GM19240 (cell line): Measurements from ENCODE around the gene BRD4.
A peak's percentile ranks its signal among the peaks of the same experiment; 100 is the strongest.
"Not testable (repeated sequence)": the region's sequence is repeated elsewhere in the genome, so short reads cannot be mapped to it uniquely, and the experiment has no call there.

Experiments used
- DNase-seq: peaks from one replicate; pipeline ENCODE4 v3.0.0; 2011; ENCODE audit warnings: low spot score; ENCODE audit not compliant: insufficient read length

The BRD4 gene

GRCh38 chr19:15332311-15332996 lies at the start of gene BRD4:
Gene BRD4, minus strand, starts transcription at chr19:15332539. Its CDS starts 59,440 bp downstream, at chr19:15273099.
- DNase-seq, result peak; percentile 78

GRCh38 chr19:15381864-15382263 lies 49.5 kb upstream of the BRD4 start:
- DNase-seq, result no peak

DNA sequence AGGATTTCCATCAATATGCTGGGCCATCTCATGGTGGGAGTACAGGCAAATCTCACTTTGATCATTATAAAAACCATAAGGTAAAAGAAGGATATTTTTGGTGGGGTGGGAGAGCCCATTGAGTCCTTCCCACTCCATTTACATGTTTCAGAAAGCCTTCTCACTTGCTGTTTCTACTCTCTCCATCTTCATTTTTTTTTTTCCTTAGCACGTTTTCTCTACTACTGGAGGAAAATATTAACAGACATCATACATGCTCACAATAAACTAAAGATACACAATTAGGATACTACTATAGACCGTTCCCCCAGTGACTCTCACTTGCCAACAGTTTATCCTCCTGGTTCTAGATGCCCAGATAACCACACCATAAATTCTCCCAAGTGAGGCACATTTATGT lies 49.1 kb upstream of the BRD4 start:
- DNase-seq, result no peak

- DNase-seq, result no peak
Observed at GRCh38 chr19:15379999-15380647, 47.8 kb upstream of the BRD4 start.

DNA sequence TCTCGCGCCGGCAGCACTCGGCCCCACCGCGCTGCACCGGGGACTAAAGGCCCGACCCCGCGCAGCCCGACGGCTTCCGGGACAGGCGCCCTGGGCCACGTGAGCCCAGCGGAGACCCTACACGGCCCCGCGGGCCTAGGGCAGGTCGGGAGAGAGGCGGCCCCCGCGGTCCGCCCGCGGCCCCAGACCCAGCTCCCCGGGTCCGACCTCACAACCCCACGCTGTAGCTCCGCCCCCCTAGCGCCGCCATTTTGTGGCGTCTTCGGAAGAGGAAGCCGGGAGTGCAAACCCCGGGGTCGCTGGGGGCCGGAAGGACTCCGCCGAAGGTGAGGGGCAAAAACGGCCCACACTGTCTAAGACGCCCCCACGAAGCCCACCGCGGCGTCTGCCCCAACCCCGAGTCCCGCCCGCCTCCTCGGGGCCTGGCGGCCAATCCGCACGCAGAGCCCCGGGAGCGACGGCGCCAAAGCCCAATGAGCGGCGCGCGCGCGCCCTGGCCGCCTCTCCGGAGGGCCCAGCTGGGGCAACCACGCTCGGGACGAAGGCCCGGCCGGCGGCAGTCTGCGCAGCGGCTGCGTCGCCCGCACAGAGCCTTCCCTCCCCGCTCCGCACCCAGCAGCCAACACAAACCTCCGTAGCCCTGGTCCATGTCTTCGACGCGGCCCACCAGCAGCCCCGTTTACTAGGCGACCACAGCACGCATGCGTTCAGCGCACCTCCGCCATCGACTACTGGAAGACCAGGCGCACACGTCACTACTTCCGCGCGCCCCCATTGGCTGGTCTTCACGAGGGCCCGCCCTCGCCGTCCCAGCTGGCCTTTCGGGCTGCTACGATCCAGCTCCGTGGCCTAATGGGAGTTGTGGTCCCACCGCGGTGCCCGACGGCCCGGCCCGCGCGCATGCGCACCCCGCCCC lies 47.0 kb upstream of the BRD4 start, which contains the start of gene AKAP8:
TSS of gene AKAP8 (minus strand) at position 705 of the 916 bp plus-strand sequence. CDS start at position 649, 56 bp downstream.
- peak; percentile 95 for DNase-seq

DNA sequence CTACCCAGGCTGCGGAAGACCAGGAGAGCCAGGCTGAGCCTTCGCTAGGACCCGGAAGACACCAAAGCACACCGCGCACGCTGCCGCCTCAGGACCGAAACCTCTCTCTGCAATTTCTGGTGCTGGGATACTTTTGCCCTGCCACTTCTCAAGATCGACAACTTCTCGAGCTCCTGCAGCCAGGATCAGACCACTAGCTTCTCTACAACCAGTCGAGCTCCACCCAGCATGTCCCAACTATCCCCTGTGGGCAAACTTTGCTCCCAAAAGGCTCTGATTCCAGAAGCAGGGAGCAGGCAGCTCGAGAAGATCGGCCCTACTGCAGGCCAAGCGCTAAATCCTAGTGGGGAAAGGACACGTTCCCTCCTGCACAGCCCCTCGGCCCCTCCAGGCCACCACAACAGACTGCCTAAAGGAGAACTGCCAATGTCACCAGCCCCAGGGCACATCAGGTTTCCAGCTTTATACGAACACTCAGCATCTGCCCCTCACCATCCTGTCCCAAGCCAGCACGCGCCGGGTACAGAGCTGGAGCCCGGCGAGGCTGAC lies 46.3 kb upstream of the BRD4 start:
- DNase-seq, result peak; percentile 74

GRCh38 chr19:15374796-15375440 lies 42.6 kb upstream of the BRD4 start:
- no peak for DNase-seq

GRCh38 chr19:15374105-15374651 lies 41.8 kb upstream of the BRD4 start:
- DNase-seq, result no peak

DNA sequence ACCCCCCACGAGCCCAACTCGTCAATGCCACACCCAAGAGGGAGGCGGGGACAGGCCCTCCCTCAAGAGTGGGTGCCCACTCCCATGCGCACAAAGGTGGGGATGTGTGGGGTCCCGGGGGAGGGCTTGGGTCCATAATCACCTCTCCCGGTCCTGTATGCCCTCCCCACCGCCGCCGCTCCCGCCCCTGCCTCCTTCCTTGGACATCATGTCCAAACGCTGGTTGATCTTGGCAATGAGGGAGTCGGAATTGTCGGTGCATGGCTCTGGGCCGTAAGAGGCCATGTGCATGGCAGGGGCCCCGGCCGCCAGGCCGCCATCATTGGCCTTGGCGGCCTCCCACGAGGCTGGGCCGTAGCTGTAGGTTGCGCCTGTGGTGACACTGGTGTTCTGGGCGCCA lies 41.3 kb upstream of the BRD4 start:
- DNase-seq, result no peak

DNA sequence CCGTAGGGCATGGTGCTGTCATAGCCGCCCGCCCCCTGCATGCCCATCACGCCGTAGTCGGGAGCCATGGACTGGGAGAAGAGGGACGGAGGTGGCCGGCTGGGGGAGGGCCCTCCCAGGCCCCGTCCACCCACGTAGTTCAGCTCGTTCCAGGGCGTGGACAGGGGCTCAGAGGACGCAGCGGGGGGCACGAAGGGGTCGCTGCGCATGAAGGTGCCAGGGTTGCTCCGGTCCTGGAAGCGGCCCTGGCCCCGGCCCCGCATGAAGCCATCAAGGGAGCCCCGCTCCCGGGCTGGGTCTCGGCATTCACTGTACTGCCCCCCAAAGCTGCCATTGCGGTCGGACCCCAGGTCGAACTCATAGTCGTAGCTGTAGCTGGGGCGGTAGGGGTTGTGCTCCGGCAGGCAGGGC lies 40.6 kb upstream of the BRD4 start:
- DNase-seq, result no peak

DNA sequence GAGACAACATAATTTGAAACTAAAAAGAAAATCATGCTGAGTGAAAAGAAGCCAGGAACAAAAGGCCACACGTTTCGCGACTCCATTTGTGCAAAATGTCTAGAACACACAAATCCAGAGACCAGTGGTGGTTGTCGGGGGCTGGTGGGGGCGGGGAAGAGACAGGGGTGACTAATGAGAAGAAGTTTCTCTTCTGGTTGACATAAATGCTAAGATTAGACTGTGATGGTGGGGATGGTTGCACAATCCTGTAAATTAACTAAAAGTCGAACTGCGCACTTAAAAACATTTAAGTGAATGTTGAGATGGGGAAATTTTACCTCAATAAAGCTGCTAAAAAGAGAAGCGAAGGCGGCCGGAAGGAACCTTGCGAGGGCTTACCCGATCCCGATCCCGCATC lies 40.1 kb upstream of the BRD4 start:
- no peak for DNase-seq

- DNase-seq, result no peak
Observed at GRCh38 chr19:15371786-15372380, 39.5 kb upstream of the BRD4 start.

GRCh38 chr19:15371119-15371518 lies 38.8 kb upstream of the BRD4 start:
- no peak for DNase-seq

- DNase-seq, result no peak
Observed at GRCh38 chr19:15369594-15369891, 37.2 kb upstream of the BRD4 start.

GRCh38 chr19:15368798-15369593 lies 36.7 kb upstream of the BRD4 start:
- no peak for DNase-seq

GRCh38 chr19:15368051-15368632 lies 35.8 kb upstream of the BRD4 start:
- no peak for DNase-seq

- no peak for DNase-seq
Observed at GRCh38 chr19:15367439-15367838, 35.1 kb upstream of the BRD4 start.

DNA sequence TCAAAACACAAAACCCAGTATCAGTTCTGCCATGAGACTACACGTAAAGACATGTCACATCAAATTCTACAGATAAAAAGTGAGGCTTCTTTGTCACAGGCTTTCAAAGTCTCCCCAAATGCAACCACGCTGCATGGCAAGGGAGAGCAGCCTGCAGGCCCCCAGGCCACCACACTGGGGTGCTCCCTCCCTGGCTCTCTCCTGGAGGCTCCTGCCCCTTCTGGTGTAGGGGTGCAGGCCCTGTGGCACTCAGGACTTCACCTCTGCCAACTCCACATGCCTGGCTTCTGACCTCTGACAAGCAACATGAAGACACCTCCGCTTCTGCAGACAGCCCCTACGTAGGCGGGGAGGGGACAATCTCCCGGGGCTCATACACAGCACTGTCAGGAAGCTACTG lies 32.9 kb upstream of the BRD4 start:
- DNase-seq, result no peak

- not testable (repeated sequence) for DNase-seq
Observed at GRCh38 chr19:15363791-15364190, 31.5 kb upstream of the BRD4 start.
